ENCODE measurements around the gene PSTPIP1. TPM values are rescaled to one million over a fixed set of nuclear protein-coding genes. Genes with fewer than 3 reads are reported as not detected.

Gene PSTPIP1
- total and polyA plus RNA-seq, 2 of the 8 experiments (the other 6 are each of a cell fraction or from before 2014, with no cell fraction given): 1.6 to 1.8 TPM

GRCh38 chr15:76994001-76994400 lies 925 bp upstream of the PSTPIP1 start:
- Histone ChIP-seq H3K79me1 (ENCODE audit: low read depth, low read length) (no peaks in the 10 kb centered on the region), H3K9ac (replicated peaks in 1 of 4; ENCODE audit: extremely low read depth in 1 of 4, low read depth in 3 of 4, low read length in 3 of 4) (no peak overlapping the region), H3K9me3 (ENCODE audit: insufficient read depth in 2 of 2, low read depth in 1 of 2, low read length in 1 of 2) (no peaks in the 10 kb centered on the region), H3K79me2 (ENCODE audit: control insufficient read depth in 1 of 2, insufficient read depth in 2 of 2, low read length in 2 of 2) (no peaks in the 10 kb centered on the region), H4K8ac (ENCODE audit: extremely low read depth, insufficient read depth, low read length) (no peak overlapping the region), H2AFZ (ENCODE audit: low read length) (no peak overlapping the region), H3K4me2 (ENCODE audit: insufficient read depth in 1 of 2, low read depth in 2 of 2, low read length in 2 of 2) (no peak overlapping the region), H2BK5ac (ENCODE audit: low read depth, low read length) (no peak overlapping the region), H3K18ac (ENCODE audit: extremely low read depth, low read length) (no peak overlapping the region), H3K4me3 (ENCODE audit: extremely low read depth in 1 of 4, insufficient read depth in 2 of 4, low read depth in 3 of 4, low read length in 4 of 4) (no peak overlapping the region), H3K27me3 (replicated peaks in 1 of 4; ENCODE audit: control insufficient read depth in 3 of 4, extremely low read depth in 1 of 4, insufficient read depth in 3 of 4, low read length in 3 of 4) (no peaks in the 10 kb centered on the region; a peak in 1 of 7 replicates), H3K4ac (replicated peaks; ENCODE audit: insufficient read length, low read depth, low read length) (no peak overlapping the region), H3K36me3 (ENCODE audit: control insufficient read depth in 2 of 4, insufficient read depth in 4 of 4, low read length in 3 of 4) (no peaks in the 10 kb centered on the region), H3K4me1 (replicated peaks in 1 of 4; ENCODE audit: control insufficient read depth in 3 of 4, insufficient read depth in 4 of 4, low read length in 3 of 4) (no peaks in the 10 kb centered on the region; a peak in 1 of 7 replicates), H4K5ac (ENCODE audit: insufficient read length, low read depth, low read length) (no peak overlapping the region), H2AK5ac (ENCODE audit: low read depth, low read length) (no peak overlapping the region), H2BK12ac (ENCODE audit: low read depth, low read length) (no peak overlapping the region), H3K56ac (replicated peaks; ENCODE audit: insufficient read length, low read depth, low read length) (no peak overlapping the region), H2BK15ac (ENCODE audit: low read length) (no peak overlapping the region), H2BK20ac (ENCODE audit: low read length) (no peak overlapping the region), H4K91ac (replicated peaks; ENCODE audit: insufficient read length, low read length) (no peak overlapping the region), H2BK120ac (replicated peaks; ENCODE audit: low read depth, low read length) (no peak overlapping the region), H3K27ac (ENCODE audit: low read depth, low read length) (no peak overlapping the region), H3K23me2 (ENCODE audit: low read depth, low read length) (no peaks in the 10 kb centered on the region), H3K23ac (ENCODE audit: insufficient read length) (no peak overlapping the region), H3K14ac (ENCODE audit: insufficient read length) (no peak overlapping the region), H4K20me1 (replicated peaks in 1 of 2; ENCODE audit: control insufficient read depth in 1 of 2, insufficient read depth in 2 of 2, low read length in 2 of 2) (no peaks in the 10 kb centered on the region)
- CTCF ChIA-PET (ENCODE audit: partially characterized antibody): interaction anchor here (0.9 to 6.2 kb wide), 3 partner anchors 19 to 550 kb away, joined by 3 to 43 read pairs (median 18); no protein-coding TSS in a partner anchor
- WGBS, 2 experiments (ENCODE audit: extremely low coverage in 1 of 2, insufficient coverage in 1 of 2, insufficient read length in 1 of 2, insufficient replicate concordance in 2 of 2, low coverage in 1 of 2, low lambda C conversion rate in 2 of 2, missing lambda C conversion rate in 1 of 2): 87% methylated on average over 8 of the region's 8 CpGs; no CpG with 5 or more reads in 1 of the 2 experiments
- TF ChIP-seq EZH2 (IDR thresholded peaks at IDR 0.05; ENCODE audit: low read depth, low read length, severe bottlenecking): no peak
- TF ChIP-seq MAX (IDR thresholded peaks at IDR 0.05): no peak
- no peak for TF ChIP-seq CTBP2 (IDR thresholded peaks at IDR 0.05; ENCODE audit: borderline replicate concordance, insufficient read depth, insufficient read length, low read length)
- TF ChIP-seq E2F6 (IDR thresholded peaks at IDR 0.05): no peak
- TF ChIP-seq BRCA1 (IDR thresholded peaks at IDR 0.05; ENCODE audit: low read depth, low read length): no peak
- TF ChIP-seq CREB1 (IDR thresholded peaks at IDR 0.05): no peak
- no peak for TF ChIP-seq JUND (IDR thresholded peaks at IDR 0.05; ENCODE audit: low read length)
- no peak for TF ChIP-seq BACH1 (IDR thresholded peaks at IDR 0.05; ENCODE audit: low read length)
- no peak for TF ChIP-seq FOSL1 (IDR thresholded peaks at IDR 0.05; ENCODE audit: insufficient read depth, low read depth, low read length)
- no peak for TF ChIP-seq TBP (IDR thresholded peaks at IDR 0.05; ENCODE audit: low read depth, low read length)
- no peak for TF ChIP-seq ZNF274 (IDR thresholded peaks at IDR 0.05; ENCODE audit: borderline replicate concordance, extremely low read depth, low read length)
- no peak for TF ChIP-seq SP2 (IDR thresholded peaks at IDR 0.05; ENCODE audit: low read length)
- TF ChIP-seq SAP30 (IDR thresholded peaks at IDR 0.05; ENCODE audit: insufficient read depth, insufficient replicate concordance, low read length): no peak
- no peak for TF ChIP-seq KDM1A (IDR thresholded peaks at IDR 0.05; ENCODE audit: borderline replicate concordance, low read length)
- POLR2A ChIA-PET (ENCODE audit: partially characterized antibody): no interaction called here
- DNase-seq (ENCODE audit: low read depth in 1 of 2, low spot score in 2 of 2) (no peak), FAIRE-seq (no peak)
